GM18870 (cell line): ENCODE data around the gene FOXP4.

Experiments
- ATAC-seq: cut with Tn5 transposase; IDR thresholded peaks from one replicate; pipeline ENCODE4 v1.9.1; 2021; ENCODE audit warnings: moderate library complexity; ENCODE audit not compliant: unreplicated experiment

Gene FOXP4

GRCh38 chr6:41642090-41642959, 96.1 kb downstream of the FOXP4 start:
- no peak for ATAC-seq

DNA sequence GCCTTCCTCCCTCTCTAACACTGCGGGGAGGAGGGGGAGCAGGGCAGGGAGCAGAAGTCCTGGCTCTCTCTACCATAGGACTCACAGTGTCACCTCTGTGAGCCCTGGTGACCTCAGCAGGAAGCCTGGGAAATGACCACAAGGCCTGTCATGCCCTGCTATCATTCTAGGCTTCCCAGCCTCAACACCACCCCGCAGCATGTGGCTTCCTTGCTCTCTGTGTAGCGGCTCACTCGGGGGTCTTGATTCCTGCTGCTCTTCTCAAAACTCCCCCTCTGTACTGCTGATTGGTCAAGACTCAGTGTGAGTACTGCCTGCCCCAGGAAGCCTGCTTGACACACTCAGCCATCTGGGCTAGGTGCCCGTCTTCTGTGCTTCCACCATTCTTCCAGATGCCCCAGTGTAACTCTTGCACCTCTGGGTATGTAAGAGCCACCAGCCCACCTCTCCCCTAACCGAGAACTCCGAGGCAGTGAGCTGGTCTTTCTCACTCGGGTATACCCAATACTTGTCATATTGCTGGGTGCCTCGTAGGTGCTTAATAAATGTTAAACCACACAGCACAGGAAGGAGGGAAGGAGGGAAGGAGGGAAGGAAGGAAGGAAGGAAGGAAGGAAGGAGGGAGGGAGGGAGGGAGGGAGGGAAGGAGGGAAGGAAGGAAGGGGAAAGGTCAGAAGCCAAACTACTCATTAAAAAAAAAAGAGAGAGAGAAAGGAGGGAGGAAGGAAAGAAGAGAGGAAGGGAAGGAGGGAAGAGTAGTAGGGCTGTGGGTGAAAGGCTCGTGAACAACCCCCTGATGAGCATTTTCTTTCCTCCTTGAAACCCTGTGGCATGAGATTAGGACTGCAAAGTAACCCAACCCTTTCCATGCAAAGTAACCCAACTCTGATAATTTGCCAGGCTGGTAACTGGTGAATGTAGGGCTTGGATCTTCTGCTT, 97.0 kb downstream of the FOXP4 start:
- no peak for ATAC-seq

GRCh38 chr6:41643899-41644269, 97.7 kb downstream of the FOXP4 start:
- ATAC-seq: no peak

DNA sequence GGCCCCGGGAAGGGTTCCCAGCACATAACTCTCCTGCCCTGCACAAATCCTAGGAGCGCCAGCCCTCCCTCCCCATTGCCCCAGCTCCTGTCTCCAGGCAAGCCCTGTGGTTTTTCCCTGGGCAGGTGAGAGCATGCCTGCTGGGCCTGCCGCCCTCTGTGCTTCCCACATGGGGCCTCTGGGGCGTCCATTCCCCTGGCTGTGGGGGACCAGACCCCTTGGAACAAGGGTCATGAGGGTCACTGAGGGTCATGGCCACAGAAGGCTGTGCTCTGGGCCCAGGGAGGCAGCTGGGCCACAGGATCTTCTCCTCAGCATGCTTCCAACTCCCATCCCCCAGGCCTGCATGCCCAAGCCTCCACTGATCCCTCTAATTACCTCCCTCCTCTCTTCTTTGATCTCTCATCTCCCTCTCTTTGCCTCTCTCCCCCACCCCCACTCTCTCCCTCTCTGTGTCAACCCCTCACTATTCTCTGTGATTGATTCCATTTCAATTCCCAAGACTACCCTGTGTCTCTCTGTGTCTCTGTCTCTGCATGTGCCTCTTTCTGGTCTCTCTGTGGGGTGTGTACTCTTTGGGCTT, 98.2 kb downstream of the FOXP4 start:
- no peak for ATAC-seq

GRCh38 chr6:41645007-41645618, 98.9 kb downstream of the FOXP4 start:
- no peak for ATAC-seq

DNA sequence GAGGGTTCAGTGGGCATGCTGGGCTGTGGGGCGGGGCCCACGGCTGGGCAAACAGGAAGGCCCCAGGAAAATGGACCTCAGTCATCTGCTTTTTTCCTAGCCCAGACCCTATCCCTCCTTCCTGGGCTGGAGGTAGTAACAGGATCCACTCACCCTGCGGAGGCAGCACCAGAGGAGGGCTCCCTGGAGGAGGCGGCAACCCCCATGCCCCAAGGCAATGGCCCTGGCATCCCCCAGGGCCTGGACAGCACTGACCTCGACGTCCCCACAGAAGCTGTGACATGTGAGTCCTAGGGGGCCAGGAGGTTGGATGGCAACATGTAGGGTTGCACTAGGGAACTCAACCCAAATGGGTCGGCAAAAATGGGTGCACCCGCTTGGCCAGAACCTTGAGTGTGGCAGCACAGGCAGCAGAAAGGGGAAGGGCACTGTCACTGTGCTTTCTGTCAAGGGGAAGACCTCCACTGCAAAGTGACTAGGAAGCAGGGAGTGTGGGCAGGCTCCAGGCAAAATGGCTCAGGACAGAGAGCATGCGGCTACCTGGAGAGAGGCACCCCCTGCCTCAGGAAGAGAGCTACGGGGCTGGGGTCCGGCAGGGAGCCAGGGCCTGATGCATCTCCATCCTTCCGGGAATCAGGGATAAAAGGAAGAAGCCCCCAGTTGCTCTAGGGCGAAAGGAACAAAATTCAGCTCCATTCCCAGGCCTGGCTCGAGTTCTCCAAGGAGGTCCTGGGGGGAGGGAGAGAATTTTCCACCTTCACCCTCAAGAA, 100.0 kb downstream of the FOXP4 start:
- ATAC-seq: no peak

DNA sequence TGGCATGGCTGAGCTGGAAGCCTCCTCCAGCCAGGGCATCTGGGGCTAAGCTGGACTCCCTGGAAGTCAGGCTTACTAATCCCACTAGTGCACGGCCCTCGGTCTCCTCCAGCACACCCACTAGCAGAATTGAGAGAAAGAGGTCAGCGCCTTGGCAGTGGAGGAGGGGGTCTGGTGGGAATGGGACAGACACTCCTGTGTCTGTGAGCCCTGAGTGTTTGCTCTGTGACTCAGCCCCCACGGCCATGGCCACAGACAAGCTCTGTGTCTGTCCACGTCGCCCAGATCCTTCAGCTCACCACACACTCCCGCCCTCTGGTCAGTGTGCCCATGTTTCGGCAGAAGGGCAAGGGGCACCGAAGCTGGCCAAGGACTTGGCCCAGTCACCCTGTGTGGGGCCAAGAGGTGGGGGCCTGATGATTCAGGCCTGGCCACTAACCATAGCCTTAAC, 100.9 kb downstream of the FOXP4 start:
- ATAC-seq: no peak

DNA sequence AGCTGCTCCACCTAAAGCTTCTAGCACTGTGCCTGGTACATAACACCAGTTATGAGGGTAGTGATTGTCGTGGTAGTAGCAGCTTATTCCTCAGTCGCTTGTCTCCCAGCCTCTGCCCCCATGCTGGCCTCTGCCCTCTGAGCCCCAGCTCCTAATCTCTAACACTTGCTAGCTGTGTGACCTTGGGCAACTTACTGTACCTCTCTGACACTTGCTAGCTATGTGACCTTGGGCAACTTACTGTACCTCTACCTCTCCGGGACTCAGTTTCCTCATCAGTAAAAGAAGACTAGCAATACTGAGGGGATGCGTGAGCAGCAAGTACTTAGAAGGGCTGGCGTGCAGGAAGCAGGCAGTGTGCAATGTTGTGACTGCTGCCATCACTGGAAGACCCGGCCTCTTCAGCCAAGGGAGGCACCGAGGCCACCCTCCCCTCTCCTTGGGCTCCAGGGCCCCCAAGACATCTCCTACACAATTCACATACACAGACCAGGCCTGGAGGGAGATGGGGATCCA, 101.9 kb downstream of the FOXP4 start:
- no peak for ATAC-seq

- ATAC-seq: no peak
These were observed 102.7 kb downstream of the FOXP4 start for GRCh38 chr6:41648921-41649320.

- no peak for ATAC-seq
These were observed 103.4 kb downstream of the FOXP4 start for GRCh38 chr6:41649596-41649995.

- ATAC-seq: no peak
These were observed 103.9 kb downstream of the FOXP4 start for GRCh38 chr6:41650120-41650519.

GRCh38 chr6:41651246-41651961, 105.2 kb downstream of the FOXP4 start:
- no peak for ATAC-seq
